ENCODE measurements around the gene PDK3.

GRCh38 chrX:24423960-24424359 is 41.1 kb upstream of the PDK3 start:
- no peak for TF ChIP-seq CTCF (IDR thresholded peaks at IDR 0.05; ENCODE audit: low read depth, low read length)
- no peak for TF ChIP-seq POLR2A (IDR thresholded peaks at IDR 0.05; ENCODE audit: extremely low read depth, insufficient read length)
- TF ChIP-seq MAX (IDR thresholded peaks at IDR 0.05; ENCODE audit: low read depth, low read length), result no peak
- TF ChIP-seq MYC (IDR thresholded peaks at IDR 0.05; ENCODE audit: low read depth, low read length), result no peak
